Thyroid gland (tissue), 4 donors: ENCODE measurements around the gene SLC41A1.

Experiments used
- CTCF ChIP-seq, 6 experiments: fragments of 200-600 bp in 3 of 6; fragments of 450-650 bp in 3 of 6; sonication (generic) in 3 of 6; IDR thresholded peaks; one replicate each; pipeline ENCODE4 v1.5.1; 2016 to 2019; ENCODE audit warnings: antibody characterized with exemption in 6 of 6, mild to moderate bottlenecking in 2 of 6, inconsistent platforms in 1 of 6, moderate library complexity in 1 of 6
- POLR2A ChIP-seq, 2 donors: fragments of 450-650 bp; IDR thresholded peaks; one replicate each; pipeline ENCODE4 v1.6.1; 2017; ENCODE audit warnings: antibody characterized with exemption in 2 of 2, mild to moderate bottlenecking in 2 of 2, moderate library complexity in 1 of 2

GRCh38 chr1:205824180-205824579, 11.2 kb upstream of the SLC41A1 start:
- no peak for TF ChIP-seq POLR2A (IDR thresholded peaks at IDR 0.05)
- TF ChIP-seq CTCF (IDR thresholded peaks at IDR 0.05) = no peak
